K562 (cell line): ENCODE data around the gene SNX3. TPM values are rescaled to one million over a fixed set of nuclear protein-coding genes. Genes with fewer than 3 reads are reported as not detected.
A peak's percentile ranks its signal among the peaks of the same experiment; 100 is the strongest.

Source experiments
- ATAC-seq: fragments of 200-7000 bp; cut with Tn5 transposase; 3 replicates; pipeline ENCODE4 v1.9.1; 2020; ENCODE audit warnings: moderate library complexity
- BruUV-seq: library from RNA; stranded (reverse); fragments of 400-500 nt; replicated peaks from 2 replicates; lab custom pipeline; 2021; lab: Mats Ljungman, UMichigan
- CTCF ChIA-PET: fragments of 300-600 bp; formaldehyde crosslinking; extraction: SDS; loops from one replicate; lab custom pipeline; 2021; ENCODE audit warnings: low intra/inter-chr PET ratio; lab: Yijun Ruan, JAX
- POLR2A ChIA-PET: fragments of 300-600, 350-650 bp; sonication (Branson Sonifier 250); formaldehyde crosslinking; extraction: SDS; loops from one replicate; lab custom pipeline; 2021; ENCODE audit warnings: antibody characterized with exemption, inconsistent platforms; lab: Yijun Ruan, JAX
- DNase-seq, 4 experiments: peaks; one replicate each; pipeline versions ENCODE4 v3.0.0 to v3.0.0-alpha.2; 2011 to 2018; ENCODE audit warnings: low spot score in 3 of 4, mixed read lengths in 3 of 4; ENCODE audit errors: extremely low read depth in 1 of 4
- FAIRE-seq: peaks from 2 replicates; lab custom pipeline; 2011; peaks lifted over from hg19 to GRCh38; lab: Jason Lieb, UNC
- H2AFZ ChIP-seq: 2 replicates; pipeline ENCODE4 v1.6.0; 2011; ENCODE audit warnings: low read depth, low read length, control low read depth, inconsistent platforms
- H3K27ac ChIP-seq: fragments of 200-600 bp; 3 replicates; pipeline ENCODE4 v1.8.0; 2011; ENCODE audit warnings: low read depth, mild to moderate bottlenecking, control low read depth, inconsistent platforms, low read length, moderate library complexity, mixed read lengths; ENCODE audit errors: extremely low read depth
- H3K27me3 ChIP-seq, 2 experiments: fragments of 300-600 bp in 1 of 2; 2 replicates in 1 of 2; 3 replicates in 1 of 2; pipeline versions ENCODE4 v1.6.0 to v1.8.0; 2011; ENCODE audit warnings: inconsistent platforms in 2 of 2, low read length in 2 of 2, mild to moderate bottlenecking in 1 of 2, mixed read lengths in 1 of 2, moderate library complexity in 1 of 2; ENCODE audit not compliant: control insufficient read depth in 2 of 2, insufficient read depth in 2 of 2
- H3K36me3 ChIP-seq: fragments of 300-600 bp; 3 replicates; pipeline ENCODE4 v1.8.0; 2011; ENCODE audit warnings: mild to moderate bottlenecking, low read length, inconsistent platforms; ENCODE audit not compliant: control insufficient read depth, insufficient read depth
- H3K4me1 ChIP-seq, 2 experiments: fragments of 200-600 bp in 1 of 2; replicated peaks in 1 of 2; 2 replicates in 1 of 2; 3 replicates in 1 of 2; pipeline versions ENCODE4 v1.5.1 to v1.8.0; 2011; ENCODE audit warnings: inconsistent platforms in 2 of 2, low read length in 2 of 2, mild to moderate bottlenecking in 1 of 2, mixed read lengths in 1 of 2, moderate library complexity in 1 of 2; ENCODE audit not compliant: control insufficient read depth in 2 of 2, insufficient read depth in 2 of 2
- H3K4me2 ChIP-seq: 2 replicates; pipeline ENCODE4 v1.6.1; 2011; ENCODE audit warnings: low read length, control low read depth, inconsistent platforms, mixed read lengths; ENCODE audit not compliant: insufficient read depth
- H3K4me3 ChIP-seq: fragments of 200-600 bp; sonication (generic), shearing (Covaris generic); 2 replicates; pipeline ENCODE4 v1.5.1; 2016; ENCODE audit warnings: control low read depth, inconsistent platforms
- H3K79me2 ChIP-seq: fragments of 200-600 bp; 3 replicates; pipeline ENCODE4 v1.8.0; 2011; ENCODE audit warnings: low read length, inconsistent platforms; ENCODE audit not compliant: control insufficient read depth, insufficient read depth
- H3K9ac ChIP-seq, 2 experiments: 2 replicates each; pipeline versions ENCODE4 v1.6.0 to v1.6.1; 2011; ENCODE audit warnings: low read depth in 2 of 2, low read length in 2 of 2, control low read depth in 1 of 2, inconsistent platforms in 1 of 2, mild to moderate bottlenecking in 1 of 2, mixed read lengths in 1 of 2; ENCODE audit not compliant: insufficient read depth in 1 of 2
- H3K9me1 ChIP-seq: one replicate; pipeline ENCODE4 v1.6.0; 2011; ENCODE audit warnings: inconsistent platforms, mild to moderate bottlenecking, low read length, moderate library complexity; ENCODE audit not compliant: control insufficient read depth, insufficient read depth
- H3K9me3 ChIP-seq: replicated peaks from 2 replicates; pipeline ENCODE4 v1.5.1; 2011; ENCODE audit warnings: low read depth, low read length, inconsistent platforms; ENCODE audit not compliant: control insufficient read depth, insufficient read depth
- H4K20me1 ChIP-seq: replicated peaks from 2 replicates; pipeline ENCODE4 v1.6.1; 2011; ENCODE audit warnings: low read length, inconsistent platforms, mixed read lengths; ENCODE audit not compliant: control insufficient read depth, insufficient read depth
- FOXP4 ChIP-seq: sonication (generic); formaldehyde crosslinking; IDR thresholded peaks from 2 replicates; pipeline ENCODE4 v1.8.0; 2022; ENCODE audit warnings: mild to moderate bottlenecking, missing genetic modification reagents, borderline replicate concordance
- MAZ ChIP-seq, 2 experiments: fragments of 450-650 bp in 1 of 2; sonication (generic) in 1 of 2; formaldehyde crosslinking; IDR thresholded peaks in 1 of 2; conservative IDR thresholded peaks in 1 of 2; 2 replicates each; pipeline versions ENCODE4 v1.4.0 to v1.5.0; 2020; ENCODE audit warnings: mild to moderate bottlenecking in 1 of 2, missing genetic modification reagents in 1 of 2
- MGA ChIP-seq: fragments of 450-650 bp; IDR thresholded peaks from 2 replicates; pipeline ENCODE4 v1.6.1; 2016; ENCODE audit warnings: mild to moderate bottlenecking, moderate library complexity
- ZNF282 ChIP-seq: sonication (generic); formaldehyde crosslinking; IDR thresholded peaks from 2 replicates; pipeline ENCODE4 v1.8.1; 2023; ENCODE audit warnings: missing genetic modification reagents
- WGBS: fragments of 100-300 bp; shearing (Covaris generic); methylation state at CpG from one replicate; pipeline ENCODE4 v1.1.6; 2016; ENCODE audit warnings: low coverage, mixed read lengths; ENCODE audit not compliant: insufficient coverage; ENCODE audit errors: missing lambda C conversion rate; 5-methylcytosine and 5-hydroxymethylcytosine counted together
- in situ Hi-C: fragments of 300-500 bp; cut with MboI; formaldehyde crosslinking; loops from 4 replicates; pipeline ENCODE4 v1.15.0; 2018; ENCODE audit warnings: inconsistent platforms, mixed read lengths
- intact Hi-C: fragments of 100-400 bp; cut with micrococcal nuclease; formaldehyde crosslinking; loops from 2 replicates; pipeline ENCODE4 v1.14.2; 2022
- polyA plus RNA-seq, 8 experiments: library from polyadenylated mRNA; depleted of rRNA in 4 of 8; stranded (reverse) in 5 of 8; unstranded in 3 of 8; fragments of >200 nt; fragmentation: Nextera tagmentation in 2 of 8; fragmentation: Illumina TruSeq in 1 of 8; extraction: Ambion mirVana in 2 of 8; extraction: Trizol in 1 of 8; gene quantifications; 2 replicates each; pipeline versions ENCODE4 v1.2.1 to v1.2.3, GENCODE V29; 2011 to 2014; ENCODE audit warnings: inconsistent platforms in 1 of 8, missing spikeins in 1 of 8
- total RNA-seq, 7 experiments: library from RNA; depleted of rRNA in 6 of 7; stranded (reverse); fragments of >200 nt in 6 of 7; fragmentation: Illumina TruSeq in 2 of 7; extraction: Trizol in 2 of 7; gene quantifications; 2 replicates each; pipeline versions ENCODE4 v1.2.1 to v1.2.3, GENCODE V29; 2011 to 2021; ENCODE audit warnings: low replicate concordance in 1 of 7

Gene SNX3
- total and polyA plus RNA-seq, 9 of the 15 experiments (the other 6 are each of a cell fraction or from before 2014, with no cell fraction given), result 48.9 to 410 (median 159) TPM

- TF ChIP-seq ZNF282 (CRISPR knock-in tag) (no peak), MAZ (CRISPR knock-in tag; conservative IDR thresholded peaks at IDR 0.05 in 1 of 2, IDR thresholded peaks at IDR 0.05 in 1 of 2) (no peak), FOXP4 (CRISPR knock-in tag) (no peak)
These were observed 81.1 kb downstream of the SNX3 start (continued) for GRCh38 chr6:108179741-108180140.

- no peak for FAIRE-seq
- Histone ChIP-seq H3K27ac (no peak overlapping the region), H3K27me3 (peaks cover 36 to 49% of the 10 kb centered on the region in 2 experiments), H3K79me2 (no peaks in the 10 kb centered on the region), H4K20me1 (no peaks in the 10 kb centered on the region), H3K9me1 (no peaks in the 10 kb centered on the region), H3K4me1 (peaks cover 0 to 25% of the 10 kb centered on the region in 2 experiments; a peak in 3 of 5 replicates), H2AFZ (peak overlapping the region; percentile 59; the same call in 1 of the 2 replicates), H3K9me3 (no peaks in the 10 kb centered on the region), H3K9ac (no peak overlapping the region; a peak in 1 of 4 replicates), H3K4me3 (no peak overlapping the region), H3K36me3 (no peaks in the 10 kb centered on the region), H3K4me2 (peak overlapping the region; percentile 50; the same call in 1 of the 2 replicates)
- POLR2A ChIA-PET, result interaction anchor here (1.0 to 1.8 kb wide), 3 partner anchors 11 to 15 kb away, joined by 3 to 6 read pairs (median 4); no protein-coding TSS in a partner anchor
- CTCF ChIA-PET, result no interaction called here
- in situ Hi-C loops (no loop called here), intact Hi-C loops (loop anchor here (5.0 kb wide), 2 partner anchors 76 to 316 kb away; no protein-coding TSS in a partner anchor)
- no peak for DNase-seq
- no peak; the same call in 2 of the 3 replicates for ATAC-seq
- WGBS, result 21% methylated on average over 27 of the region's 46 CpGs
- BruUV-seq, result no TSS peak
- 0 out of 2 replicates have a peak, but pooled peaks have one; percentile 14 for TF ChIP-seq MGA
These were observed 84.4 kb downstream of the SNX3 start for GRCh38 chr6:108176281-108177089.
